Adrenal gland (tissue), 5 donors: ENCODE results near the gene VTCN1.

ENCODE experiments used
- CTCF ChIP-seq, 6 experiments: fragments of 450-650 bp in 4 of 6; fragments of 200-600 bp in 2 of 6; sonication (generic) in 1 of 6; IDR thresholded peaks; 1 replicate in 5 of 6; 2 replicates in 1 of 6; pipeline versions ENCODE4 v1.5.1 to v1.8.0; 2016 to 2021; ENCODE audit warnings: antibody characterized with exemption in 6 of 6, mild to moderate bottlenecking in 2 of 6, moderate library complexity in 1 of 6
- POLR2A ChIP-seq, 2 donors: fragments of 450-650 bp; IDR thresholded peaks; one replicate each; pipeline ENCODE4 v1.6.1; 2017; ENCODE audit warnings: antibody characterized with exemption in 2 of 2, mild to moderate bottlenecking in 2 of 2, moderate library complexity in 1 of 2
- donor health status: DM: no; HTN: no; CAD: no.

GRCh38 chr1:117173006-117173405, 37.7 kb downstream of the VTCN1 start:
- TF ChIP-seq CTCF (IDR thresholded peaks at IDR 0.05) (no peak), POLR2A (IDR thresholded peaks at IDR 0.05) (no peak)
